ENCODE measurements around the gene TAGLN3. TPM values are rescaled to one million over a fixed set of nuclear protein-coding genes. Genes with fewer than 3 reads are reported as not detected.
"Not testable (repeated sequence)": the region's sequence is repeated elsewhere in the genome, so short reads cannot be mapped to it uniquely, and the experiment has no call there.

The TAGLN3 gene
- total RNA-seq, 2 experiments from 2014 or later = 0.78 to 0.85 TPM

DNA sequence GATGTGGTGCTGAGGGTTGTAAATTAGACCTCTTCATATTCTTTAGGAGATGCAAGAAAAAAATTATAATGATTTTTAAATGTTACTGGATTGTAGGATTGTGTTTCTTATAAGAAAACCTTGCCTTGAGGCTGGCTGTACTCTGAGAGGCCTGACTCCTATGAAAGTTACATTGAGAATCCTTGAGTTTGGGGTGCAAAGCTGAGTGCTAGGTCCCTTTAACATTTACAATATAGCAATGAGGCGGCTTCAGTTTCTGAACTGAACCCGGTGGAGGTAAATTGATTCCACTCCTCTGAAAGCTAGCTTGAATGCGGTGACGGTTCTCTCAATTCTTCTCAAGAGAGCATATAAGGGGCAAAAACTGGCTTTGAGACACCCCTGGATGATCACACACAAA is 35.7 kb downstream of the TAGLN3 start, which contains the start of gene TMPRSS7:
Gene TMPRSS7 (plus strand): TSS at position 301 of the 400 bp plus-strand sequence. CDS start 110 bp downstream, outside the sequence.
- Mint-ChIP-seq H3K27me3 (no peaks in the 10 kb centered on the region), H3K9me3 (peaks cover 2% of the 10 kb centered on the region), H3K4me1 (ENCODE audit: low read depth) (no peaks in the 10 kb centered on the region), H3K4me3 (no peak within 1 kb of the TSS), H3K27ac (no peak within 1 kb of the TSS), H3K36me3 (no peaks in the 10 kb centered on the region)
- intact Hi-C loops (cut with micrococcal nuclease) = no loop called here
- DNase-seq = no peak
- ChIA-PET CTCF (interaction anchor here (1.0 to 2.0 kb wide), 2 partner anchors 9 to 45 kb away, joined by 6 read pairs; no protein-coding TSS in a partner anchor), POLR2A (no interaction called here)

- H3K9me3 Mint-ChIP-seq = peaks cover 2% of the 10 kb centered on the region
- no peak for DNase-seq
- no peaks in the 10 kb centered on the region for H3K4me1 Mint-ChIP-seq (ENCODE audit: low read depth)
- no peaks in the 10 kb centered on the region for H3K27me3 Mint-ChIP-seq
- ChIA-PET POLR2A (no interaction called here), CTCF (interaction anchor here (1.0 to 2.0 kb wide), 3 partner anchors 8 to 46 kb away, joined by 4 to 6 read pairs (median 6); no protein-coding TSS in a partner anchor)
- H3K36me3 Mint-ChIP-seq = no peaks in the 10 kb centered on the region
- no peak overlapping the region for H3K27ac Mint-ChIP-seq
- no peak overlapping the region for H3K4me3 Mint-ChIP-seq
- intact Hi-C loops (cut with micrococcal nuclease) = no loop called here
These were observed 36.5 kb downstream of the TAGLN3 start for GRCh38 chr3:112035241-112035640.

DNA sequence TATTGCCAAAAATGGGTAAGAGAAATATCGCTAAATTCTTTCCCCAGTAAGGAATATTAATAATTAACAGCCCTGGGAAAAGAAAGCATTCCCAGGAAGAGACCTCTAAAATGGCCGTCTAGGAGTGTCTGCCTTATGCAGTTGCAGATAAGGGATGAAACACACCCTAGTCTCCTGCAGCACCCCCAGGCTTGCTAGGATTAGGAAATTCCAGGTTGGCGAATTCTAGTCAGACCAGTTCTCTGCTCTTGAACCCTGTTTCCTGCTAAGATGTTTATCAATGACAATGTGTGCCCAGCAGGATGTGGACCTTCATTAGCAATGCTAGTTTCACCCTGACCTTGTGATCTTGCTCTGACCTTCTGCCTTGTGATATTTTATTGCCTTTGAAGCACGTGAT is 38.5 kb downstream of the TAGLN3 start:
- intact Hi-C loops (cut with micrococcal nuclease); H3K36me3 Mint-ChIP-seq; H3K27ac Mint-ChIP-seq: not testable (repeated sequence)

GRCh38 chr3:112038863-112039262 is 40.1 kb downstream of the TAGLN3 start:
- POLR2A ChIA-PET = interaction anchor here (0.5 to 0.9 kb wide), 2 partner anchors 36 to 146 kb away, joined by 3 read pairs; no protein-coding TSS in a partner anchor
- Mint-ChIP-seq H3K4me1 (ENCODE audit: low read depth) (no peaks in the 10 kb centered on the region), H3K27me3 (no peaks in the 10 kb centered on the region), H3K9me3 (peaks cover 2% of the 10 kb centered on the region), H3K4me3 (no peak overlapping the region), H3K27ac (no peak overlapping the region), H3K36me3 (no peaks in the 10 kb centered on the region)
- intact Hi-C loops (cut with micrococcal nuclease) = no loop called here
- DNase-seq = no peak
- CTCF ChIA-PET = interaction anchor here (0.9 to 3.0 kb wide), 4 partner anchors 25 to 72 kb away, joined by 3 to 11 read pairs (median 4); no protein-coding TSS in a partner anchor

More for the DNA sequence above, 38.5 kb downstream of the TAGLN3 start:
- CTCF ChIA-PET; POLR2A ChIA-PET; H3K4me3 Mint-ChIP-seq; H3K27me3 Mint-ChIP-seq; H3K9me3 Mint-ChIP-seq; DNase-seq; H3K4me1 Mint-ChIP-seq (ENCODE audit: low read depth): not testable (repeated sequence)

DNA sequence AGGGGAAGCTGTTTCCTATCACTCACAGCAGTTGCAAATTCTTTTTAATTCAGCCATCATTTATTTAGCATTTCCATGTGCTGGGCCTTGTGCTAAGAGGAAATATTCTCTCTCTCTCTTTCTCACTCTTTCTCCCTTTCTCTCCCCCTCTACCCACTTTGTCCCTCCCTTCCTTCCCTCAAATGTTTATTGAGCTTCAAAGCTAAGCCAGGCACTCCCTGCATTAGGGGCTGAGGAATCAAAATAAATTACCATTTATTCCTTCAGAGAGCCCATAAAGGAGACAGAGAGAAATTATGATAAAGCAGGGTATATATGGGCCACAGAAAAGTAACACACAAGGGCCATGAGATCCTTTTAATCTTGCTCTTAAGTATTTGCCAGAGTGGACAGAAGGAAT is 42.6 kb downstream of the TAGLN3 start:
- CTCF ChIA-PET = interaction anchor here (1.0 to 5.6 kb wide), 3 partner anchors 13 to 51 kb away, joined by 3 to 49 read pairs (median 11); no protein-coding TSS in a partner anchor
- no peak overlapping the region for H3K4me3 Mint-ChIP-seq
- intact Hi-C loops (cut with micrococcal nuclease) = loop anchor here (5.0 to 10.0 kb wide), 2 partner anchors 39 to 177 kb away; no protein-coding TSS in a partner anchor
- H3K9me3 Mint-ChIP-seq = peaks cover 2% of the 10 kb centered on the region
- no peak for DNase-seq
- no peak overlapping the region for H3K27ac Mint-ChIP-seq
- no peaks in the 10 kb centered on the region for H3K36me3 Mint-ChIP-seq
- no peaks in the 10 kb centered on the region for H3K4me1 Mint-ChIP-seq (ENCODE audit: low read depth)
- no peaks in the 10 kb centered on the region for H3K27me3 Mint-ChIP-seq
- POLR2A ChIA-PET = no interaction called here

- ChIA-PET POLR2A (no interaction called here), CTCF (interaction anchor here (0.6 to 5.6 kb wide), 41 partner anchors 8 to 519 kb away, joined by 3 to 50 read pairs (median 4); partner anchors contain the start of genes ABHD10, ATG3, PHLDB2 and SLC35A5)
- Mint-ChIP-seq H3K27ac (no peak overlapping the region), H3K27me3 (no peaks in the 10 kb centered on the region), H3K4me3 (no peak overlapping the region), H3K9me3 (no peaks in the 10 kb centered on the region), H3K36me3 (no peaks in the 10 kb centered on the region), H3K4me1 (ENCODE audit: low read depth) (peaks cover 2% of the 10 kb centered on the region)
- DNase-seq = no peak
- intact Hi-C loops (cut with micrococcal nuclease) = loop anchor here (1.0 to 10.0 kb wide), 7 partner anchors 22 to 326 kb away; no protein-coding TSS in a partner anchor
These were observed 44.1 kb downstream of the TAGLN3 start for GRCh38 chr3:112042842-112043280.

DNA sequence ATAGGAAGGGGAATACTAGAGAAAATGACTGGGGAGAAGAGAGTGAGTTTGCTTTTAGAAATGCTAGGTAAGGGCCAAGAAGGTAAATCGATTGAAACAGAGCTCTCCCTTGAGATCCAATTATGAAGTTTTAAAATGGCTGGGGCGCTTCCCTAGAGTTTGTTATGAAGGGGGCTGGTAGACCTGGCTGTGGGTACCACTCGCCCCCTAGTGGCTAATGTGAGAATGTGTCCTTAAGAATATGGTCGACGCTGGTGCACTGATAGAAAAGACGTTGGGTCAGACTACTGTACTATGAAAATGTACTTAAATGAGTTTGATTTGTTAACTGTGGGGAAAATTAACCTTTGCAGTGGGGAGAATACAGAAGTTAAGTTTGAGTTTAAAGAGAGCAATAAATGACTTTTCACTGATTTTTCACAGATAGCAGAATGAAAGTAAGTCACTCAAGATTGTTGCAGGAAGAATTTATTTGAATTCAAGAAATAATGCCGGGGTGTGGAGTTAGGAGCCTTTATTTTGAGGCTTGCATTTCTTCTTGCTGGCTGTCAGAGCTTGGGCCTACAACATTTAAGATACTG is 45.0 kb downstream of the TAGLN3 start:
- no peaks in the 10 kb centered on the region for H3K9me3 Mint-ChIP-seq

DNA sequence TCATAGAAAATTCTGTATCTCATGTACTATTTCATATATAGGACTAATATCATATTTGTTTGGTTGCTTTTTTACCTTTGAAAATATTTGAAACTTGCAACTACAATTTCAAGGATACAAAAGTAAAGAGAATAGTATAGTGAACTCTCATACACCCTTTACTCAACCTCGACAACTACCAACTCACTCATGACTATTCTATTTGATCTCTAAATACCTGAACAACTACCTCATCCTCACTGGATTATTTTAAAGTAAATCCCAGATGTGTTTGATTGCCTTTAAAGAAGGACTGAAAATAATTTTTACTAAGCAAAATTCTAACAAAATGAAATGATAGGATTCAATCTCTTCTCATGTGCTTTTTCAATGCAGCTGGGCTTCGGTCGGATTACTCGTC is 47.9 kb downstream of the TAGLN3 start:
- ChIA-PET CTCF (interaction anchor here (1.0 to 5.6 kb wide), 3 partner anchors 33 to 329 kb away, joined by 3 to 50 read pairs (median 49); no protein-coding TSS in a partner anchor), POLR2A (no interaction called here)
- peaks cover under 1% of the 10 kb centered on the region for H3K27me3 Mint-ChIP-seq
- peaks cover 2% of the 10 kb centered on the region for H3K4me1 Mint-ChIP-seq (ENCODE audit: low read depth)
- H3K36me3 Mint-ChIP-seq = no peaks in the 10 kb centered on the region
- H3K9me3 Mint-ChIP-seq = no peaks in the 10 kb centered on the region
- no peak for DNase-seq
- no peak overlapping the region for H3K27ac Mint-ChIP-seq
- no peak overlapping the region for H3K4me3 Mint-ChIP-seq
- intact Hi-C loops (cut with micrococcal nuclease) = loop anchor here (10.0 kb wide), 1 partner anchor 182 kb away; no protein-coding TSS in a partner anchor

More for the DNA sequence above, 45.0 kb downstream of the TAGLN3 start:
- POLR2A ChIA-PET = no interaction called here
- Mint-ChIP-seq H3K4me3 (no peak overlapping the region), H3K4me1 (ENCODE audit: low read depth) (peaks cover 2% of the 10 kb centered on the region), H3K27me3 (no peaks in the 10 kb centered on the region), H3K27ac (no peak overlapping the region), H3K36me3 (no peaks in the 10 kb centered on the region)
- intact Hi-C loops (cut with micrococcal nuclease) = loop anchor here (1.0 to 10.0 kb wide), 7 partner anchors 23 to 326 kb away; no protein-coding TSS in a partner anchor
- peak; percentile 62 for DNase-seq
- CTCF ChIA-PET = interaction anchor here (0.6 to 5.6 kb wide), 45 partner anchors 9 to 518 kb away, joined by 3 to 50 read pairs (median 4); partner anchors contain the start of genes ABHD10, ATG3, PHLDB2 and SLC35A5

- peaks cover 5% of the 10 kb centered on the region for H3K27me3 Mint-ChIP-seq
- peaks cover 2% of the 10 kb centered on the region for H3K4me1 Mint-ChIP-seq (ENCODE audit: low read depth)
- intact Hi-C loops (cut with micrococcal nuclease) = loop anchor here (10.0 kb wide), 1 partner anchor 182 kb away; no protein-coding TSS in a partner anchor
- POLR2A ChIA-PET = no interaction called here
- H3K36me3 Mint-ChIP-seq = no peaks in the 10 kb centered on the region
- no peaks in the 10 kb centered on the region for H3K9me3 Mint-ChIP-seq
- no peak for DNase-seq
- CTCF ChIA-PET = no interaction called here
- no peak overlapping the region for H3K27ac Mint-ChIP-seq
- no peak overlapping the region for H3K4me3 Mint-ChIP-seq
These were observed 48.5 kb downstream of the TAGLN3 start for GRCh38 chr3:112047264-112047663.

GRCh38 chr3:112048911-112049310 is 50.2 kb downstream of the TAGLN3 start:
- H3K36me3 Mint-ChIP-seq = no peaks in the 10 kb centered on the region
- peaks cover 7% of the 10 kb centered on the region for H3K27me3 Mint-ChIP-seq
- CTCF ChIA-PET = interaction anchor here (1.6 kb wide), 1 partner anchor 59 kb away, joined by 4 read pairs; no protein-coding TSS in a partner anchor
- H3K9me3 Mint-ChIP-seq = no peaks in the 10 kb centered on the region
- DNase-seq = no peak
- peaks cover 5% of the 10 kb centered on the region for H3K4me1 Mint-ChIP-seq (ENCODE audit: low read depth)
- intact Hi-C loops (cut with micrococcal nuclease) = loop anchor here (10.0 kb wide), 1 partner anchor 184 kb away; no protein-coding TSS in a partner anchor
- H3K4me3 Mint-ChIP-seq = no peak overlapping the region
- POLR2A ChIA-PET = no interaction called here
- no peak overlapping the region for H3K27ac Mint-ChIP-seq

- POLR2A ChIA-PET = no interaction called here
- Mint-ChIP-seq H3K27me3 (peaks cover 11% of the 10 kb centered on the region), H3K4me3 (no peak overlapping the region), H3K4me1 (ENCODE audit: low read depth) (peaks cover 25% of the 10 kb centered on the region), H3K36me3 (no peaks in the 10 kb centered on the region), H3K27ac (no peak overlapping the region), H3K9me3 (no peaks in the 10 kb centered on the region)
- intact Hi-C loops (cut with micrococcal nuclease) = loop anchor here (10.0 kb wide), 1 partner anchor 1238 kb away; no protein-coding TSS in a partner anchor
- DNase-seq = no peak
- CTCF ChIA-PET = interaction anchor here (0.7 to 1.9 kb wide), 3 partner anchors 9 to 93 kb away, joined by 3 to 16 read pairs (median 4); no protein-coding TSS in a partner anchor
These were observed 54.5 kb downstream of the TAGLN3 start for GRCh38 chr3:112053229-112053628.

GRCh38 chr3:112056451-112056929 is 57.8 kb downstream of the TAGLN3 start:
- no peaks in the 10 kb centered on the region for H3K36me3 Mint-ChIP-seq
- ChIA-PET POLR2A (no interaction called here), CTCF (interaction anchor here (1.2 kb wide), 1 partner anchor 13 kb away, joined by 9 read pairs; no protein-coding TSS in a partner anchor)
- peaks cover 25% of the 10 kb centered on the region for H3K4me1 Mint-ChIP-seq (ENCODE audit: low read depth)
- peak; percentile 53 for DNase-seq
- peak overlapping the region; percentile 25 for H3K27ac Mint-ChIP-seq
- peak overlapping the region; percentile 1 for H3K4me3 Mint-ChIP-seq
- intact Hi-C loops (cut with micrococcal nuclease) = loop anchor here (1.0 to 10.0 kb wide), 4 partner anchors 19 to 1242 kb away; no protein-coding TSS in a partner anchor
- H3K9me3 Mint-ChIP-seq = no peaks in the 10 kb centered on the region
- peaks cover 11% of the 10 kb centered on the region for H3K27me3 Mint-ChIP-seq
